ENCODE results near the gene MATR3. TPM values are rescaled to one million over a fixed set of nuclear protein-coding genes. Genes with fewer than 3 reads are reported as not detected.

The MATR3 gene
- total RNA-seq (100 to 1,000 TPM; 219 to 333 (median 274) TPM), polyA plus RNA-seq (100 to 1,000 TPM; 313 to 379 TPM), total RNA-seq (74.6 reads per million, percentile 79 among the genes with 10 or more reads in this experiment)

- Histone ChIP-seq H3K27me3 (ENCODE audit: control insufficient read depth in 2 of 2, insufficient read depth in 2 of 2, low read length in 2 of 2) (no peaks in the 10 kb centered on the region), H3K27ac (ENCODE audit: low read depth, low read length) (peak within 1 kb of the TSS; percentile 98), H3K36me3 (ENCODE audit: control insufficient read depth in 2 of 3, insufficient read depth in 3 of 3, low read length in 3 of 3) (peaks cover 0 to 13% (median 0%) of the 10 kb centered on the region in 3 experiments), H3K4me1 (ENCODE audit: control insufficient read depth in 2 of 2, insufficient read depth in 2 of 2, low read length in 2 of 2) (peaks cover 29 to 37% of the 10 kb centered on the region in 2 donors), H3K4me3 (ENCODE audit: low read length) (peak within 1 kb of the TSS; percentile 87), H3K9me3 (ENCODE audit: control insufficient read depth in 2 of 3, low read length in 3 of 3) (no peaks in the 10 kb centered on the region)
- Mint-ChIP-seq H3K27ac (peak within 1 kb of the TSS; percentile 96 to 100 (median 99)), H3K27me3 (no peaks in the 10 kb centered on the region), H3K9me3 (peaks cover 0 to 2% (median 0%) of the 10 kb centered on the region in 11 donors), H3K4me1 (peaks cover 33 to 51% (median 42%) of the 10 kb centered on the region in 7 donors), H3K4me3 (peak within 1 kb of the TSS; percentile 91 to 99 (median 98)), H3K36me3 (peaks cover 0 to 20% (median 0%) of the 10 kb centered on the region in 5 donors)
- CTCF ChIA-PET, result interaction anchor here (0.6 to 1.1 kb wide), 2 partner anchors 38 to 48 kb away, joined by 4 read pairs; no protein-coding TSS in a partner anchor
- intact Hi-C loops (cut with micrococcal nuclease), result loop anchor here (1.0 to 10.0 kb wide), 19 partner anchors 19 to 1539 kb away; partner anchors contain the start of genes ETF1 (in 2 of the 2), HSPA9 (in 2 of the 2), PAIP2 (in 2 of the 2) and SIL1 (in 2 of the 2)
- ATAC-seq (peak; percentile 95), DNase-seq (peak; percentile 83 to 94 (median 91))
- POLR2A ChIA-PET, result interaction anchor here (0.6 to 6.7 kb wide), 39 partner anchors 9 to 1405 kb away, joined by 3 to 67 read pairs (median 5); partner anchors contain the start of genes DNAJC18, ETF1, HSPA9 and PAIP2
These were observed at the start of gene MATR3 for GRCh38 chr5:139293507-139294373. TSS of gene MATR3 (plus strand) at chr5:139293740. CDS start at chr5:139307416, 13,676 bp downstream.

- CTCF ChIA-PET, result no interaction called here
- Mint-ChIP-seq H3K4me3 (peak overlapping the region in 1 of 10 donors; percentile 59), H3K36me3 (no peaks in the 10 kb centered on the region), H3K4me1 (peaks cover 6 to 18% (median 13%) of the 10 kb centered on the region in 7 donors), H3K27ac (peak overlapping the region in 1 of 9 donors; percentile 6), H3K27me3 (peaks cover 0 to 14% (median 3%) of the 10 kb centered on the region in 5 donors), H3K9me3 (peaks cover 0 to 2% (median 0%) of the 10 kb centered on the region in 11 donors)
- Histone ChIP-seq H3K36me3 (ENCODE audit: control insufficient read depth in 2 of 3, insufficient read depth in 3 of 3, low read length in 3 of 3) (no peaks in the 10 kb centered on the region), H3K4me3 (ENCODE audit: low read length) (no peak overlapping the region), H3K9me3 (ENCODE audit: control insufficient read depth in 2 of 3, low read length in 3 of 3) (no peaks in the 10 kb centered on the region), H3K4me1 (ENCODE audit: control insufficient read depth in 2 of 2, insufficient read depth in 2 of 2, low read length in 2 of 2) (no peaks in the 10 kb centered on the region), H3K27ac (ENCODE audit: low read depth, low read length) (no peak overlapping the region), H3K27me3 (ENCODE audit: control insufficient read depth in 2 of 2, insufficient read depth in 2 of 2, low read length in 2 of 2) (no peaks in the 10 kb centered on the region)
- intact Hi-C loops (cut with micrococcal nuclease), result no loop called here
- DNase-seq, result no peak
- no peak for ATAC-seq
- POLR2A ChIA-PET, result no interaction called here
These were observed 47.8 kb upstream of the MATR3 start for GRCh38 chr5:139245637-139246339.

- Histone ChIP-seq H3K27ac (ENCODE audit: low read depth, low read length) (no peak overlapping the region), H3K36me3 (ENCODE audit: control insufficient read depth in 2 of 3, insufficient read depth in 3 of 3, low read length in 3 of 3) (no peaks in the 10 kb centered on the region), H3K9me3 (ENCODE audit: control insufficient read depth in 2 of 3, low read length in 3 of 3) (no peaks in the 10 kb centered on the region), H3K4me1 (ENCODE audit: control insufficient read depth in 2 of 2, insufficient read depth in 2 of 2, low read length in 2 of 2) (no peaks in the 10 kb centered on the region), H3K4me3 (ENCODE audit: low read length) (no peak overlapping the region), H3K27me3 (ENCODE audit: control insufficient read depth in 2 of 2, insufficient read depth in 2 of 2, low read length in 2 of 2) (no peaks in the 10 kb centered on the region)
- Mint-ChIP-seq H3K36me3 (no peaks in the 10 kb centered on the region), H3K27me3 (peaks cover 0 to 10% (median 0%) of the 10 kb centered on the region in 5 donors), H3K4me1 (peaks cover 6 to 22% (median 13%) of the 10 kb centered on the region in 7 donors), H3K9me3 (peaks cover 0 to 2% (median 0%) of the 10 kb centered on the region in 11 donors), H3K27ac (peak overlapping the region in 1 of 9 donors; percentile 52), H3K4me3 (peak overlapping the region in 1 of 10 donors; percentile 59)
- intact Hi-C loops (cut with micrococcal nuclease), result no loop called here
- peak; percentile 87 for ATAC-seq
- POLR2A ChIA-PET, result no interaction called here
- peak in 1 of 9 donors; percentile 66 for DNase-seq
- CTCF ChIA-PET, result no interaction called here
These were observed 47.1 kb upstream of the MATR3 start for GRCh38 chr5:139246394-139246793.

- Histone ChIP-seq H3K9me3 (ENCODE audit: control insufficient read depth in 2 of 3, low read length in 3 of 3) (no peaks in the 10 kb centered on the region), H3K27me3 (ENCODE audit: control insufficient read depth in 2 of 2, insufficient read depth in 2 of 2, low read length in 2 of 2) (no peaks in the 10 kb centered on the region), H3K36me3 (ENCODE audit: control insufficient read depth in 2 of 3, insufficient read depth in 3 of 3, low read length in 3 of 3) (no peaks in the 10 kb centered on the region), H3K4me1 (ENCODE audit: control insufficient read depth in 2 of 2, insufficient read depth in 2 of 2, low read length in 2 of 2) (no peaks in the 10 kb centered on the region), H3K27ac (ENCODE audit: low read depth, low read length) (no peak overlapping the region), H3K4me3 (ENCODE audit: low read length) (no peak overlapping the region)
- DNase-seq (no peak), ATAC-seq (no peak)
- H3K27me3 Mint-ChIP-seq, result peaks cover 0 to 4% (median 0%) of the 10 kb centered on the region in 5 donors
- H3K9me3 Mint-ChIP-seq, result no peaks in the 10 kb centered on the region
- H3K36me3 Mint-ChIP-seq, result no peaks in the 10 kb centered on the region
- POLR2A ChIA-PET, result no interaction called here
- H3K4me3 Mint-ChIP-seq, result no peak overlapping the region
- CTCF ChIA-PET, result interaction anchor here (1.1 kb wide), 1 partner anchor 23 kb away, joined by 3 read pairs; no protein-coding TSS in a partner anchor
- peaks cover 10 to 27% (median 15%) of the 10 kb centered on the region in 7 donors for H3K4me1 Mint-ChIP-seq
- H3K27ac Mint-ChIP-seq, result no peak overlapping the region
- intact Hi-C loops (cut with micrococcal nuclease), result no loop called here
These were observed 44.6 kb upstream of the MATR3 start for GRCh38 chr5:139248826-139249453.

- ATAC-seq, result peak; percentile 41
These were observed 42.3 kb upstream of the MATR3 start for GRCh38 chr5:139251281-139251687.

More at GRCh38 chr5:139251281-139251687, 42.3 kb upstream of the MATR3 start:
- no peak overlapping the region for H3K4me3 ChIP-seq (ENCODE audit: low read length)
- peak in 1 of 9 donors; percentile 37 for DNase-seq
- CTCF ChIA-PET, result interaction anchor here (0.5 kb wide), 1 partner anchor 847 kb away, joined by 3 read pairs; no protein-coding TSS in a partner anchor
- no peak overlapping the region for H3K27ac Mint-ChIP-seq
- H3K36me3 Mint-ChIP-seq, result no peaks in the 10 kb centered on the region
- H3K4me3 Mint-ChIP-seq, result no peak overlapping the region
- peaks cover 0 to 4% (median 0%) of the 10 kb centered on the region in 5 donors for H3K27me3 Mint-ChIP-seq
- H3K27me3 ChIP-seq (ENCODE audit: control insufficient read depth in 2 of 2, insufficient read depth in 2 of 2, low read length in 2 of 2), result no peaks in the 10 kb centered on the region
- H3K27ac ChIP-seq (ENCODE audit: low read depth, low read length), result no peak overlapping the region
- peaks cover 5 to 19% (median 9%) of the 10 kb centered on the region in 7 donors for H3K4me1 Mint-ChIP-seq
- H3K9me3 ChIP-seq (ENCODE audit: control insufficient read depth in 2 of 3, low read length in 3 of 3), result no peaks in the 10 kb centered on the region
- intact Hi-C loops (cut with micrococcal nuclease), result loop anchor here in 1 of 2 donors (1.0 kb wide), 1 partner anchor 11 kb away; no protein-coding TSS in a partner anchor
- POLR2A ChIA-PET, result interaction anchor here (0.6 kb wide), 1 partner anchor 8 kb away, joined by 8 read pairs; no protein-coding TSS in a partner anchor
- H3K9me3 Mint-ChIP-seq, result no peaks in the 10 kb centered on the region
- no peaks in the 10 kb centered on the region for H3K36me3 ChIP-seq (ENCODE audit: control insufficient read depth in 2 of 3, insufficient read depth in 3 of 3, low read length in 3 of 3)
- H3K4me1 ChIP-seq (ENCODE audit: control insufficient read depth in 2 of 2, insufficient read depth in 2 of 2, low read length in 2 of 2), result no peaks in the 10 kb centered on the region
